Pancreas (tissue), 10 donors: ENCODE data around the gene MBTPS1. TPM values are rescaled to one million over a fixed set of nuclear protein-coding genes. Genes with fewer than 3 reads are reported as not detected.

ENCODE experiments used
- ATAC-seq, 4 donors: fragments of 200-7000 bp; cut with Tn5 transposase; one replicate each; pipeline versions ENCODE4 v1.8.0 to v1.9.1; 2020; ENCODE audit warnings: mild to moderate bottlenecking in 4 of 4, moderate library complexity in 4 of 4
- DNase-seq, 6 donors: peaks; one replicate each; pipeline ENCODE4 v3.0.0-alpha.2; 2020
- FAIRE-seq: peaks from 2 replicates; lab custom pipeline; 2012; peaks lifted over from hg19 to GRCh38; lab: Jason Lieb, UNC
- H3K27ac ChIP-seq, 4 donors: fragments of 200-600 bp; sonication (generic); 1 replicate in 3 of 4; 2 replicates in 1 of 4; pipeline versions ENCODE4 v1.5.0 to v1.8.0; 2020
- H3K27me3 ChIP-seq, 4 donors: fragments of 200-600 bp; one replicate each; pipeline ENCODE4 v1.8.0; 2021
- H3K36me3 ChIP-seq, 3 donors: fragments of 200-600 bp; sonication (generic) in 1 of 3; one replicate each; pipeline versions ENCODE4 v1.5.0 to v1.8.0; 2020 to 2021
- H3K4me1 ChIP-seq, 3 donors: fragments of 200-600 bp; one replicate each; pipeline ENCODE4 v1.8.0; 2021
- H3K4me3 ChIP-seq, 4 donors: fragments of 200-600 bp; sonication (generic) in 2 of 4; one replicate each; pipeline versions ENCODE4 v1.5.0 to v1.8.0; 2020 to 2021
- H3K9me3 ChIP-seq, 4 donors: fragments of 200-600 bp; one replicate each; pipeline ENCODE4 v1.8.0; 2021
- WGBS, 2 donors: extraction: QIAGEN DNeasy Blood & Tissue Kit; methylation state at CpG; one replicate each; pipeline ENCODE4 v1.1.7; 2013; 5-methylcytosine and 5-hydroxymethylcytosine counted together
- intact Hi-C, 3 donors: fragments of 100-400 bp; cut with DNase I; formaldehyde crosslinking; loops; one replicate each; pipeline versions ENCODE4 v1.11.1 to v1.14.2; 2022
- polyA plus RNA-seq, 2 donors: library from polyadenylated mRNA; stranded (reverse); fragments of 200-250 nt; gene quantifications; one replicate each; pipeline ENCODE4 v1.2.3, GENCODE V29; 2013
- total RNA-seq, 6 donors: library from RNA; stranded (reverse); fragmentation: NEBNext Ultra II Directional in 4 of 6; extraction: Animal tissue kit (Norgen Biotek cat#: 25700) in 4 of 6; gene quantifications; one replicate each; pipeline versions ENCODE4 v1.2.1 to v1.2.4, GENCODE V29; 2021 to 2023
- TF ChIP-seq, protein P1 (sequence below), 4 donors: fragments of 200-600 bp; sonication (generic) in 3 of 4; IDR thresholded peaks; one replicate each; pipeline versions ENCODE4 v1.5.0 to v1.8.0; 2021; ENCODE audit warnings: antibody characterized with exemption in 4 of 4
- donor health status: healthy with polysubstance abuse.
- donor health status: DM: no; HTN: no; CAD: no; lungs with moderate emphysema.
- donor health status: DM: no; HTN: no; CAD: no.
- donor health status: control.
- donor health status: control.
- donor health status: Bipolar disorder and iron deficiency.
- donor health status: DM: yes; HTN: yes; CAD: no.
- donor health status: DM: no; HTN: no; CAD: no.
- donor health status: DM: no; HTN: no; CAD: no.
- donor health status: DM: yes; HTN: yes; CAD: no.

The MBTPS1 gene
- total and polyA plus RNA-seq, 8 donors, result 32.8 to 56.8 (median 43.2) TPM

DNA sequence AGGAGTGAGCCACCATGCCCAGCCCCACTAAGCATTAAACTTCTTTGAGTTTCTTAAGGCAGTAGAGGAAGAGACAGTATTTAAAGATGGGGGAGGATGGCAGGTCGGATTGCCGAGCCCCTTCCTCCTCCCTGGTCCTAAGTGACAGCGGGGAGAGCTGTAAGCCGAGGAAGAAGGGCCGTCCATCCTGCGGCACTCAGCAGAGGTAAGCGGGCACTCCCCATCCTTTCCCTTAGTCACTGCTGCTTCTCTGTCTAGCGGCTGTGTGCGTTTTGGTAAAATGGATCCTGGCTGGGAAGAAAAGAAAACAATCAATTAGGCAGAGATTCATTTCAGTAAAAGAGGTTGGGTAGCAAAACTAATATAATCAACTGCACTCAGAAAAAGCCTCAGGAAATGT lies 42.3 kb upstream of the MBTPS1 start:
- FAIRE-seq, result no peak
- no peak for ATAC-seq
- Histone ChIP-seq H3K36me3 (no peaks in the 10 kb centered on the region), H3K9me3 (no peaks in the 10 kb centered on the region), H3K27ac (no peak overlapping the region), H3K4me3 (no peak overlapping the region), H3K27me3 (peaks cover 0 to 4% (median 0%) of the 10 kb centered on the region in 4 donors), H3K4me1 (no peaks in the 10 kb centered on the region)
- TF ChIP-seq, protein P1, sequence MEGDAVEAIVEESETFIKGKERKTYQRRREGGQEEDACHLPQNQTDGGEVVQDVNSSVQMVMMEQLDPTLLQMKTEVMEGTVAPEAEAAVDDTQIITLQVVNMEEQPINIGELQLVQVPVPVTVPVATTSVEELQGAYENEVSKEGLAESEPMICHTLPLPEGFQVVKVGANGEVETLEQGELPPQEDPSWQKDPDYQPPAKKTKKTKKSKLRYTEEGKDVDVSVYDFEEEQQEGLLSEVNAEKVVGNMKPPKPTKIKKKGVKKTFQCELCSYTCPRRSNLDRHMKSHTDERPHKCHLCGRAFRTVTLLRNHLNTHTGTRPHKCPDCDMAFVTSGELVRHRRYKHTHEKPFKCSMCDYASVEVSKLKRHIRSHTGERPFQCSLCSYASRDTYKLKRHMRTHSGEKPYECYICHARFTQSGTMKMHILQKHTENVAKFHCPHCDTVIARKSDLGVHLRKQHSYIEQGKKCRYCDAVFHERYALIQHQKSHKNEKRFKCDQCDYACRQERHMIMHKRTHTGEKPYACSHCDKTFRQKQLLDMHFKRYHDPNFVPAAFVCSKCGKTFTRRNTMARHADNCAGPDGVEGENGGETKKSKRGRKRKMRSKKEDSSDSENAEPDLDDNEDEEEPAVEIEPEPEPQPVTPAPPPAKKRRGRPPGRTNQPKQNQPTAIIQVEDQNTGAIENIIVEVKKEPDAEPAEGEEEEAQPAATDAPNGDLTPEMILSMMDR (IDR thresholded peaks at IDR 0.05), result no peak
- intact Hi-C loops, result no loop called here
- WGBS, 2 donors, result 32 to 39% methylated on average over 9 of the region's 9 CpGs
- no peak for DNase-seq

DNA sequence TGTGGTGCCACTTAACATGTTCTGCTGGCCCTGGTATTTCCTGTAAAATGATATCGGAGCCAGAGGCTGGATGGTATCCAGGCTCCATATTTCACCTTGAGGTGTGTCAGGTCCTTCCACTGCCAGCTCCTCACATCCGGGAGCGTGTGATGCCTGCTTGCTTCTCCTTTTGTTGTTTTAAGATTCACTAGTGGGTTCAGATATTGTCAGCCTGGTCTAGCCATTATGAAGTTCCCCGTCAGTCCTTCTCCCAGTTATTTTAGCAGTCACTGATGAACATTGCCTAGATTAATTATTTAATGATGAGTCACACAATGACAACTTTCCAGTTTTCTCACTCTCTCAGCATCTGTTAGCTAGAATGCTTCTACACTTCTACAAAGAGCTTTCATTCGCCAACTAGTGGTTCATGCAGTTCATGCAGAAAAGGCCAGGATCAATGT lies 39.6 kb upstream of the MBTPS1 start:
- DNase-seq (no peak), FAIRE-seq (no peak), ATAC-seq (no peak)
- H3K4me3 ChIP-seq, result no peak overlapping the region
- intact Hi-C loops, result no loop called here
- H3K27ac ChIP-seq, result no peak overlapping the region
- TF ChIP-seq, protein P1 (IDR thresholded peaks at IDR 0.05), result no peak
- H3K4me1 ChIP-seq, result no peaks in the 10 kb centered on the region
- H3K27me3 ChIP-seq, result peaks cover 0 to 4% (median 0%) of the 10 kb centered on the region in 4 donors
- H3K9me3 ChIP-seq, result no peaks in the 10 kb centered on the region
- 71% methylated on average over 5 of the region's 5 CpGs for WGBS, 2 donors
- no peaks in the 10 kb centered on the region for H3K36me3 ChIP-seq

DNA sequence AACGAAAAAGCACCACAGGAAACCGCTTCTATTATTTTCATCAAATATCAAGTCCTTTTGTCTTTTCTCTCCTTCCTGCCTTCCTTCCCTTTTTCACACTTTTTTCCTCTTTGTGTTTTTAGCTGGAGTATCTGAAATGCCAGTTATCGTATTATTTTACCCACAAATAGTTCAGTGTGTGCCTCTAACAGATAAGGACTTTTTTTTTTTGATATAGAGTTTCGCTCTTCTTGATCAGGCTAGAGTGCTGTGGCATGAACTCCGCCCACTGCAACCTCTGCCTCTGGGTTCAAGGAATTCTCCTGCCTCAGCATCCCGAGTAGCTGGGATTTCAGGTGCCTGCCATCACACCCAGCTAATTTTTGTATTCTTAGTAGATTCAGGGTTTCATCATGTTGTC lies 39.0 kb upstream of the MBTPS1 start:
- intact Hi-C loops, result no loop called here
- 82 to 90% methylated on average over 6 of the region's 6 CpGs for whole genome bisulfite sequencing, 2 donors
- Histone ChIP-seq H3K27me3 (peaks cover 0 to 4% (median 0%) of the 10 kb centered on the region in 4 donors), H3K4me3 (no peak overlapping the region), H3K4me1 (no peaks in the 10 kb centered on the region), H3K9me3 (no peaks in the 10 kb centered on the region), H3K27ac (no peak overlapping the region), H3K36me3 (no peaks in the 10 kb centered on the region)
- TF ChIP-seq, protein P1 (IDR thresholded peaks at IDR 0.05), result no peak
- no peak for ATAC-seq
- no peak for FAIRE-seq
- DNase-seq, result no peak

DNA sequence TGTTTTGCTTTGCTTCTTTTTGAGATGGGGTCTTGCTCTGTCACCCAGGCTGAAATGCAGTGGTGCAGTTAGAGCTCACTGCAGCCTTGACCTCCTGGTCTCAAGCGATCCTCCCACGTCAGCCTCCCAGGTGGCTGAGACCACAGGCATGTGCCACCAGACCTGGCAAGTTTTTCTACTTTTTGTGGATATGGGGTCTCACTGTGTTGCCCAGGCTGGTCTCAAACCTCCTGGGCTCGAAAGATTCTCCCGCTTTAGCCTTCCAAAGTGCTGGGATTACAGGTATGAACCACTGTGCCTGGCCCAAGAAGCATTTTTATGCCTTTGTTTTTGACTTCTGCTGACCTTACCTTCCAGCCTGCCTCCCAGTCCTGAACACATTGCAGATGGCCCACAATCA lies 38.5 kb upstream of the MBTPS1 start:
- no peaks in the 10 kb centered on the region for H3K4me1 ChIP-seq
- no peak overlapping the region for H3K27ac ChIP-seq
- H3K4me3 ChIP-seq, result no peak overlapping the region
- WGBS, 2 donors, result 91 to 93% methylated on average over 4 of the region's 4 CpGs
- H3K27me3 ChIP-seq, result peaks cover 0 to 4% (median 0%) of the 10 kb centered on the region in 4 donors
- H3K9me3 ChIP-seq, result no peaks in the 10 kb centered on the region
- DNase-seq (no peak), FAIRE-seq (no peak), ATAC-seq (no peak)
- no peaks in the 10 kb centered on the region for H3K36me3 ChIP-seq
- TF ChIP-seq, protein P1 (IDR thresholded peaks at IDR 0.05), result no peak
- intact Hi-C loops, result no loop called here

DNA sequence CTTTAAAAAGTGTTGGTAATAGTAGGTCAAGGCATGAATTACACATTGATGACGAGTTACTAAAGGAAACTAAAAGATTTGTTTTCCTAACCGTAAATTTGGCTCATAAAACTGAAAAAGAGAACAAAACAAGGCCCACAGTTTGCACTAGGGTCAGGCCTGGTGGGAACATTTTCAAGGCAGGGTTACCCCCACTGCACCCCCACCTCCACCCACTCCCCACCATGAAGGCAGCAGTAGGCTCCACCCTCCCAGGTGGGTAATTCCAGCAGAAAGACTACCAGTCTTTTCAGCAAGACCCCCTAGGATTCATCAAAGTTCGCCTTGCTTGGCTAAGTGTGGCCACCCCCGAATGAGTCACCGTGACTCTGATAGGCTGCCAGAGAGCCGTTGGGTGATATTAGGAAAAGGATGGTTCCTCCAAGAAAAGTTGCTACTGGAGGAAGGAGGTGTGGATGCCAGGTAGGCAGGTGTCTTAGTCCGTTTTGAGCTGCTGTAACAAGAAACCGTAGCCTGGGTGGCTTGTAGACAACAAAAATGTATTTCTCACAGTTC lies 37.0 kb upstream of the MBTPS1 start:
- WGBS, 2 donors, result 53 to 63% methylated on average over 8 of the region's 8 CpGs
- no peaks in the 10 kb centered on the region for H3K36me3 ChIP-seq
- H3K27ac ChIP-seq, result no peak overlapping the region
- intact Hi-C loops, result no loop called here
- no peak for DNase-seq
- ATAC-seq, result no peak
- H3K27me3 ChIP-seq, result peaks cover 0 to 4% (median 0%) of the 10 kb centered on the region in 4 donors
- no peak for FAIRE-seq
- no peak overlapping the region for H3K4me3 ChIP-seq
- TF ChIP-seq, protein P1 (IDR thresholded peaks at IDR 0.05), result no peak
- no peaks in the 10 kb centered on the region for H3K4me1 ChIP-seq
- no peaks in the 10 kb centered on the region for H3K9me3 ChIP-seq
